Panc1 (cell line): ENCODE results near the gene ATE1. TPM values are rescaled to one million over a fixed set of nuclear protein-coding genes. Genes with fewer than 3 reads are reported as not detected.

ENCODE experiments used
- ATAC-seq: fragments of 200-7000 bp; cut with Tn5 transposase; 2 replicates; pipeline ENCODE4 v1.9.1; 2020; ENCODE audit warnings: mild to moderate bottlenecking, moderate library complexity
- BruUV-seq: library from RNA; stranded (reverse); fragments of 400-500 nt; replicated peaks from 2 replicates; lab custom pipeline; 2021; lab: Mats Ljungman, UMichigan
- CTCF ChIA-PET: fragments of 300-600 bp; sonication (Branson Sonifier 250); formaldehyde crosslinking; loops from one replicate; lab custom pipeline; 2022; ENCODE audit warnings: antibody characterized with exemption; lab: Charles Lee
- POLR2A ChIA-PET: fragments of 300-600 bp; sonication (Branson Sonifier 250); formaldehyde crosslinking; loops from one replicate; lab custom pipeline; 2022; ENCODE audit warnings: antibody characterized with exemption; lab: Charles Lee
- DNase-seq: peaks from one replicate; pipeline ENCODE4 v3.0.0-alpha.2; 2010; ENCODE audit warnings: low read depth, low spot score
- H3K27ac ChIP-seq: 2 replicates; pipeline ENCODE4 v1.5.1; 2011; ENCODE audit warnings: mild to moderate bottlenecking, low read length, inconsistent platforms
- H3K27me3 ChIP-seq: fragments of 200-500 bp; sonication (Bioruptor generic); 2 replicates; pipeline ENCODE4 v1.6.0; 2014; ENCODE audit warnings: low read length, inconsistent platforms; ENCODE audit not compliant: control insufficient read depth, insufficient read depth
- H3K36me3 ChIP-seq: fragments of 200-500 bp; sonication (Bioruptor generic); 2 replicates; pipeline ENCODE4 v1.5.1; 2014; ENCODE audit warnings: inconsistent platforms, mild to moderate bottlenecking, low read length, moderate library complexity; ENCODE audit not compliant: control insufficient read depth, insufficient read depth
- H3K4me1 ChIP-seq: 2 replicates; pipeline ENCODE4 v1.5.1; 2011; ENCODE audit warnings: inconsistent platforms, mild to moderate bottlenecking, low read length, moderate library complexity; ENCODE audit not compliant: control insufficient read depth, insufficient read depth
- H3K4me3 ChIP-seq, 2 experiments: 2 replicates each; pipeline ENCODE4 v1.5.1; 2011 to 2012; ENCODE audit warnings: low read depth in 2 of 2, low read length in 2 of 2, mild to moderate bottlenecking in 2 of 2, inconsistent platforms in 1 of 2, moderate library complexity in 1 of 2
- H3K9me3 ChIP-seq: fragments of 200-500 bp; sonication (Bioruptor generic); 2 replicates; pipeline ENCODE4 v1.5.1; 2014; ENCODE audit warnings: low read depth, mild to moderate bottlenecking, inconsistent platforms, low read length, moderate library complexity; ENCODE audit not compliant: control insufficient read depth, insufficient read depth
- CTCF ChIP-seq: fragments of 450-650 bp; IDR thresholded peaks from 2 replicates; pipeline ENCODE4 v1.5.1; 2017; ENCODE audit warnings: mild to moderate bottlenecking
- POLR2AphosphoS5 ChIP-seq: IDR thresholded peaks from 2 replicates; pipeline ENCODE4 v1.6.1; 2012; ENCODE audit warnings: mild to moderate bottlenecking, low read depth, low read length, moderate library complexity
- REST ChIP-seq, 2 experiments: IDR thresholded peaks; 2 replicates each; pipeline ENCODE4 v1.6.1; 2011 to 2012; ENCODE audit warnings: low read depth in 2 of 2, control low read depth in 1 of 2, low read length in 1 of 2, mild to moderate bottlenecking in 1 of 2, moderate library complexity in 1 of 2; ENCODE audit not compliant: insufficient read depth in 1 of 2
- SIN3A ChIP-seq: IDR thresholded peaks from 2 replicates; pipeline ENCODE4 v1.6.1; 2012; ENCODE audit warnings: low read depth, mild to moderate bottlenecking, low read length, moderate library complexity, borderline replicate concordance; ENCODE audit not compliant: insufficient read depth
- TCF7L2 ChIP-seq: IDR thresholded peaks from 2 replicates; pipeline ENCODE4 v1.6.1; 2011; ENCODE audit warnings: mild to moderate bottlenecking, low read depth, low read length, inconsistent platforms
- in situ Hi-C: cut with HindIII; loops from 2 replicates; pipeline ENCODE4 v1.10.0; 2016; ENCODE audit warnings: low sequenced_read_pairs, low pct_unique_long_range_greater_than_20kb
- intact Hi-C: fragments of 100-400 bp; cut with micrococcal nuclease; formaldehyde crosslinking; loops from one replicate; pipeline ENCODE4 v1.10.0; 2022; ENCODE audit not compliant: unreplicated experiment
- total RNA-seq: library from RNA; stranded (reverse); gene quantifications from one replicate; pipeline ENCODE4 v1.2.1, GENCODE V29; 2021; ENCODE audit not compliant: unreplicated experiment

Gene ATE1
- total RNA-seq, 1 experiment from 2014 or later: 45.5 TPM

GRCh38 chr10:121766426-121766825 is 161.4 kb downstream of the ATE1 start:
- ChIA-PET CTCF (no interaction called here), POLR2A (no interaction called here)
- ATAC-seq: no peak
- in situ Hi-C loops (no loop called here), intact Hi-C loops (no loop called here)
- no peaks in the 10 kb centered on the region for H3K4me1 ChIP-seq
- BruUV-seq: no TSS peak
- no peak overlapping the region for H3K27ac ChIP-seq
- H3K4me3 ChIP-seq: no peak overlapping the region
- peaks cover 9% of the 10 kb centered on the region; the same call in 1 of the 2 replicates for H3K9me3 ChIP-seq
- H3K27me3 ChIP-seq: no peaks in the 10 kb centered on the region
- DNase-seq: no peak
- TF ChIP-seq POLR2AphosphoS5 (no peak), TCF7L2 (no peak), CTCF (no peak)
- no peaks in the 10 kb centered on the region for H3K36me3 ChIP-seq

GRCh38 chr10:121765204-121765603 is 162.6 kb downstream of the ATE1 start:
- ChIA-PET POLR2A (no interaction called here), CTCF (no interaction called here)
- TF ChIP-seq TCF7L2: no peak
- TF ChIP-seq POLR2AphosphoS5: no peak
- no peak for TF ChIP-seq CTCF
- no peak for TF ChIP-seq REST (IDR thresholded peaks at IDR 0.05; ENCODE audit: insufficient read depth in 1 of 2, low read depth in 2 of 2, low read length in 1 of 2)
- TF ChIP-seq SIN3A: no peak
- Histone ChIP-seq H3K4me1 (no peaks in the 10 kb centered on the region), H3K36me3 (no peaks in the 10 kb centered on the region), H3K27me3 (no peaks in the 10 kb centered on the region), H3K4me3 (no peak overlapping the region), H3K27ac (no peak overlapping the region), H3K9me3 (peaks cover 9% of the 10 kb centered on the region; the same call in 1 of the 2 replicates)
- no peak for DNase-seq
- in situ Hi-C loops (no loop called here), intact Hi-C loops (no loop called here)
- ATAC-seq: no peak
- BruUV-seq: no TSS peak
